PC-3 (cell line): Measurements from ENCODE around the gene MAPKAPK3.

Experiments
- EZH2 ChIP-seq: fragments of 300-600 bp; sonication (generic); IDR thresholded peaks from one replicate; pipeline ENCODE4 v1.6.1; 2017; ENCODE audit warnings: antibody characterized with exemption, mild to moderate bottlenecking, low read length; ENCODE audit not compliant: unreplicated experiment
- TF ChIP-seq, protein P1 (sequence below): fragments of 300-600 bp; sonication (generic); conservative IDR thresholded peaks from 2 replicates; pipeline ENCODE4 v1.5.1; 2017; ENCODE audit warnings: antibody characterized with exemption, low read depth, mild to moderate bottlenecking, low read length

DNA sequence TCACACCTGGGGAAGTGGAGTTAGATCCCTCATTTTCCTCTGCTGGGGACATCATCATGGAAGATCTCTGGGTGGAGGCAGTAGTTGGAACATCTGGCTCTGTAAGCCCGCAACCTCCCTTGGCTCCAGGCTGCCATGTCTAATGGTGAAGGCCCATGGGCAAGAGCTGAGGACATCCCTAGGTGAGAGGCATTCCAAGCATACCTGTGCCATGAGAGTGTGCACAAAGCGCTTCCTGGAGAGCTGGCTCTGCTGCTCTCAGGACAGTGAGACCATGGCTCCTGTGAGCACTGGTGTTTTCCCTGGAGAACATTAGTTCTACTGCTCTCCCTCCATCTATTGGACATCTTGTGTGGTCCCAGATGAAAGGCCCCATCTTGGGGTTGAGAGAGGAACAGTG lies 7.7 kb downstream of the MAPKAPK3 start:
- TF ChIP-seq EZH2 = no peak
- TF ChIP-seq, protein P1, sequence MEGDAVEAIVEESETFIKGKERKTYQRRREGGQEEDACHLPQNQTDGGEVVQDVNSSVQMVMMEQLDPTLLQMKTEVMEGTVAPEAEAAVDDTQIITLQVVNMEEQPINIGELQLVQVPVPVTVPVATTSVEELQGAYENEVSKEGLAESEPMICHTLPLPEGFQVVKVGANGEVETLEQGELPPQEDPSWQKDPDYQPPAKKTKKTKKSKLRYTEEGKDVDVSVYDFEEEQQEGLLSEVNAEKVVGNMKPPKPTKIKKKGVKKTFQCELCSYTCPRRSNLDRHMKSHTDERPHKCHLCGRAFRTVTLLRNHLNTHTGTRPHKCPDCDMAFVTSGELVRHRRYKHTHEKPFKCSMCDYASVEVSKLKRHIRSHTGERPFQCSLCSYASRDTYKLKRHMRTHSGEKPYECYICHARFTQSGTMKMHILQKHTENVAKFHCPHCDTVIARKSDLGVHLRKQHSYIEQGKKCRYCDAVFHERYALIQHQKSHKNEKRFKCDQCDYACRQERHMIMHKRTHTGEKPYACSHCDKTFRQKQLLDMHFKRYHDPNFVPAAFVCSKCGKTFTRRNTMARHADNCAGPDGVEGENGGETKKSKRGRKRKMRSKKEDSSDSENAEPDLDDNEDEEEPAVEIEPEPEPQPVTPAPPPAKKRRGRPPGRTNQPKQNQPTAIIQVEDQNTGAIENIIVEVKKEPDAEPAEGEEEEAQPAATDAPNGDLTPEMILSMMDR = no peak
